Gastroesophageal sphincter (tissue), 4 donors: ENCODE measurements around the gene DDHD1. TPM values are rescaled to one million over a fixed set of nuclear protein-coding genes. Genes with fewer than 3 reads are reported as not detected.

ENCODE experiments used
- ATAC-seq: fragments of 150-250 bp; one replicate; pipeline ENCODE4 v1.9.1; 2016; ENCODE audit warnings: mild to moderate bottlenecking, moderate library complexity
- H3K27ac ChIP-seq, 4 donors: fragments of 200-600 bp; sonication (generic) in 3 of 4; 1 replicate in 3 of 4; 2 replicates in 1 of 4; pipeline ENCODE4 v1.5.1; 2016 to 2019
- H3K27me3 ChIP-seq: fragments of 200-600 bp; sonication (generic); one replicate; pipeline ENCODE4 v1.5.1; 2019
- H3K36me3 ChIP-seq, 2 donors: fragments of 200-600 bp; sonication (generic); one replicate each; pipeline ENCODE4 v1.5.1; 2019; ENCODE audit warnings: control low read depth in 1 of 2
- H3K4me1 ChIP-seq, 3 donors: fragments of 200-600 bp; sonication (generic); 1 replicate in 2 of 3; 2 replicates in 1 of 3; pipeline ENCODE4 v1.5.1; 2016 to 2019; ENCODE audit warnings: control low read depth in 2 of 3
- H3K4me3 ChIP-seq, 2 donors: fragments of 200-600 bp; sonication (generic); one replicate each; pipeline ENCODE4 v1.5.1; 2019; ENCODE audit warnings: mild to moderate bottlenecking in 1 of 2, moderate library complexity in 1 of 2
- H3K9me3 ChIP-seq, 3 donors: fragments of 200-600 bp; sonication (generic); one replicate each; pipeline ENCODE4 v1.5.1; 2017 to 2019; ENCODE audit warnings: control low read depth in 2 of 3
- EP300 ChIP-seq: sonication (generic); formaldehyde crosslinking; IDR thresholded peaks from one replicate; pipeline ENCODE4 v1.6.1; 2017; ENCODE audit warnings: antibody characterized with exemption, mild to moderate bottlenecking
- POLR2A ChIP-seq, 2 donors: fragments of 450-650 bp; IDR thresholded peaks; one replicate each; pipeline ENCODE4 v1.6.1; 2017; ENCODE audit warnings: antibody characterized with exemption in 2 of 2, mild to moderate bottlenecking in 2 of 2, moderate library complexity in 1 of 2
- POLR2AphosphoS5 ChIP-seq: sonication (generic); formaldehyde crosslinking; IDR thresholded peaks from one replicate; pipeline ENCODE4 v1.6.1; 2017; ENCODE audit warnings: antibody characterized with exemption
- WGBS, 2 donors: methylation state at CpG; one replicate each; pipeline ENCODE4 v1.1.5; 2018; ENCODE audit warnings: low coverage in 1 of 2; 5-methylcytosine and 5-hydroxymethylcytosine counted together
- total RNA-seq, 4 donors: library from RNA; depleted of rRNA; stranded (reverse); fragments of >200 nt; gene quantifications; one replicate each; pipeline ENCODE4 v1.1.0, GENCODE V29; 2016
- TF ChIP-seq, protein P1 (sequence below), 4 experiments: fragments of 200-600 bp in 2 of 4; fragments of 450-650 bp in 2 of 4; sonication (generic) in 1 of 4; IDR thresholded peaks; one replicate each; pipeline ENCODE4 v1.5.1; 2017 to 2019; ENCODE audit warnings: antibody characterized with exemption in 4 of 4, mild to moderate bottlenecking in 2 of 4, moderate library complexity in 2 of 4

DDHD1 gene
- total RNA-seq, 4 donors from 2014 or later = 15.4 to 36.4 (median 20.7) TPM

DNA sequence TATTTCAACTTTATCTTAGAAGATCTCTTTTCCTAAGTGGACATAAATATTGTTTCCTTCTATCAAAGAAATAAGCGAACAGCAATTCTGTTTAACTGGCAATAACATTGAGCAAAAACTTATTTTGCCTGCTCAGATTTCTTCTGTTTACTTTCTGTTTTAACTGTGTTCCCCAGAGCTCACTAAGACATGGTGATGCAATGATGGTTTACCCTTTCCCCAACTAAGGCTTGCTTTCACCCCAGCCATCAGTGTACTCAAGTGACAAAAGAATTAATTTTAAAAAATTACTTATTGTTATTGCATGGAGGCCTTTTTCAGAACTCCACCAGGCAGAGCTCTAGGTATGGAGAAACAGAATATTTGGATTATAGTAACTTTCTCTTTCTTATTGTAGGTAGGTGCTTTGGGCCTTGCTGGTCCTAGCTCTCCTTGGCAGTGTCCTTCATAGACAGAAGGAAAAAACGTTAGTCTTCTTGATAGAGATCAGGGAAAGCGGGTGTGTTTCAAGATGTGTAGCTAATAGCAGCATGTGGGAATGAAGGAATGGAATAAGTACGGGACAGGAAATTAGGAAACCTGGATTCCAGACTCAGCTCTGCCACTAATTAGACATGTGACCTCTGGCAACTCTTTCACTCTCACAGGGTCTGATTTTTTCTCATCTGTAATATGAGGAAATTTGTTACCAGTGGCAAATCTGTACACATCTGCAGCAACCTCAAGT lies 14.6 kb upstream of the DDHD1 start:
- H3K4me3 ChIP-seq = no peak overlapping the region
- ATAC-seq = peak; percentile 80
- H3K27ac ChIP-seq = no peak overlapping the region
- H3K9me3 ChIP-seq = no peaks in the 10 kb centered on the region
- H3K27me3 ChIP-seq = no peaks in the 10 kb centered on the region
- TF ChIP-seq EP300 = no peak
- H3K4me1 ChIP-seq = no peaks in the 10 kb centered on the region
- WGBS, 2 donors = 45 to 62% methylated on average over 4 of the region's 4 CpGs
- H3K36me3 ChIP-seq = no peaks in the 10 kb centered on the region

GRCh38 chr14:53161758-53162435 lies 8.8 kb upstream of the DDHD1 start:
- no peak for ATAC-seq
- Histone ChIP-seq H3K9me3 (no peaks in the 10 kb centered on the region), H3K4me3 (no peak overlapping the region), H3K4me1 (no peaks in the 10 kb centered on the region), H3K27me3 (no peaks in the 10 kb centered on the region), H3K36me3 (no peaks in the 10 kb centered on the region), H3K27ac (no peak overlapping the region)
- TF ChIP-seq, protein P1, sequence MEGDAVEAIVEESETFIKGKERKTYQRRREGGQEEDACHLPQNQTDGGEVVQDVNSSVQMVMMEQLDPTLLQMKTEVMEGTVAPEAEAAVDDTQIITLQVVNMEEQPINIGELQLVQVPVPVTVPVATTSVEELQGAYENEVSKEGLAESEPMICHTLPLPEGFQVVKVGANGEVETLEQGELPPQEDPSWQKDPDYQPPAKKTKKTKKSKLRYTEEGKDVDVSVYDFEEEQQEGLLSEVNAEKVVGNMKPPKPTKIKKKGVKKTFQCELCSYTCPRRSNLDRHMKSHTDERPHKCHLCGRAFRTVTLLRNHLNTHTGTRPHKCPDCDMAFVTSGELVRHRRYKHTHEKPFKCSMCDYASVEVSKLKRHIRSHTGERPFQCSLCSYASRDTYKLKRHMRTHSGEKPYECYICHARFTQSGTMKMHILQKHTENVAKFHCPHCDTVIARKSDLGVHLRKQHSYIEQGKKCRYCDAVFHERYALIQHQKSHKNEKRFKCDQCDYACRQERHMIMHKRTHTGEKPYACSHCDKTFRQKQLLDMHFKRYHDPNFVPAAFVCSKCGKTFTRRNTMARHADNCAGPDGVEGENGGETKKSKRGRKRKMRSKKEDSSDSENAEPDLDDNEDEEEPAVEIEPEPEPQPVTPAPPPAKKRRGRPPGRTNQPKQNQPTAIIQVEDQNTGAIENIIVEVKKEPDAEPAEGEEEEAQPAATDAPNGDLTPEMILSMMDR (IDR thresholded peaks at IDR 0.05) = no peak
- TF ChIP-seq EP300 (no peak), POLR2A (IDR thresholded peaks at IDR 0.05) (no peak), POLR2AphosphoS5 (no peak)
- 86 to 96% methylated on average over 2 of the region's 2 CpGs for WGBS, 2 donors

DNA sequence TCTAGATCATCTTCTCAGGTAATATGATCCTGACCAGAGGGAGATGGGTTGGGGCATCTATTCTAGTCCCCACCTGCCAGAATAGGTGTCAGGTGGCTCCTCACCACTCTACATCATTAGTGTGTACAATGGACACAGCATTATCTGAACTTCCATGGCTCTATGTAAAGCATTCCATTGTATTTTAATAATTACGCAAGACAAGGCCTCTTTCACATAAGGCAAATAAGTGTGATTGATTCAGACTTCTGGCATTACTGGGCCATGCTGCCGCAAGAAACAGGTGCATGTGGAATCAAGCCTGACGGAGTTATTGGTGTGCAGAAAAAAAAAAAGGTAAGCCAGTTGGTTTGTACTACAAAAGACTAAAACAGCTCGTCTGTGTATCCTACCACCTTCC lies 3.1 kb upstream of the DDHD1 start:
- H3K27me3 ChIP-seq = no peaks in the 10 kb centered on the region
- no peak overlapping the region for H3K27ac ChIP-seq
- no peak overlapping the region for H3K4me3 ChIP-seq
- 84 to 96% methylated on average over 3 of the region's 4 CpGs for WGBS, 2 donors
- ATAC-seq = no peak
- H3K36me3 ChIP-seq = no peaks in the 10 kb centered on the region
- H3K9me3 ChIP-seq = no peaks in the 10 kb centered on the region
- TF ChIP-seq POLR2A (IDR thresholded peaks at IDR 0.05) (no peak), EP300 (no peak), POLR2AphosphoS5 (no peak)
- peaks cover 0 to 9% (median 0%) of the 10 kb centered on the region in 3 donors for H3K4me1 ChIP-seq

GRCh38 chr14:53153702-53154112 lies 584 bp upstream of the DDHD1 start:
- H3K4me1 ChIP-seq = peaks cover 0 to 28% (median 5%) of the 10 kb centered on the region in 3 donors
- H3K27me3 ChIP-seq = no peaks in the 10 kb centered on the region
- ATAC-seq = no peak
- TF ChIP-seq EP300 (no peak), POLR2A (IDR thresholded peaks at IDR 0.05) (no peak), POLR2AphosphoS5 (no peak)
- TF ChIP-seq, protein P1 (IDR thresholded peaks at IDR 0.05) = no peak
- no peaks in the 10 kb centered on the region for H3K36me3 ChIP-seq
- H3K9me3 ChIP-seq = no peaks in the 10 kb centered on the region
- H3K27ac ChIP-seq = peak overlapping the region; percentile 14 to 94 (median 90)
- peak overlapping the region; percentile 83 to 85 for H3K4me3 ChIP-seq
- WGBS, 2 donors = 81 to 100% methylated on average over 1 to 4 of the region's 4 CpGs

- WGBS, 2 donors = no CpG with 5 or more reads among the region's 73 CpGs
- Histone ChIP-seq H3K4me1 (peaks cover 0 to 28% (median 5%) of the 10 kb centered on the region in 3 donors), H3K36me3 (no peaks in the 10 kb centered on the region), H3K27me3 (no peaks in the 10 kb centered on the region), H3K4me3 (peak overlapping the region; percentile 83 to 85), H3K9me3 (no peaks in the 10 kb centered on the region), H3K27ac (peak overlapping the region; percentile 83 to 94 (median 90))
- peak; percentile 42 for ATAC-seq
- TF ChIP-seq EP300 = peak; percentile 14
- TF ChIP-seq, protein P1 (IDR thresholded peaks at IDR 0.05) = no peak
Measured at GRCh38 chr14:53152184-53152886, 788 bp downstream of the DDHD1 start.
